Measurements from ENCODE around the gene CISD3. TPM values are rescaled to one million over a fixed set of nuclear protein-coding genes. Genes with fewer than 3 reads are reported as not detected.

The CISD3 gene
- total and polyA plus RNA-seq, 9 donors: 6.4 to 21.2 (median 14.7) TPM

DNA sequence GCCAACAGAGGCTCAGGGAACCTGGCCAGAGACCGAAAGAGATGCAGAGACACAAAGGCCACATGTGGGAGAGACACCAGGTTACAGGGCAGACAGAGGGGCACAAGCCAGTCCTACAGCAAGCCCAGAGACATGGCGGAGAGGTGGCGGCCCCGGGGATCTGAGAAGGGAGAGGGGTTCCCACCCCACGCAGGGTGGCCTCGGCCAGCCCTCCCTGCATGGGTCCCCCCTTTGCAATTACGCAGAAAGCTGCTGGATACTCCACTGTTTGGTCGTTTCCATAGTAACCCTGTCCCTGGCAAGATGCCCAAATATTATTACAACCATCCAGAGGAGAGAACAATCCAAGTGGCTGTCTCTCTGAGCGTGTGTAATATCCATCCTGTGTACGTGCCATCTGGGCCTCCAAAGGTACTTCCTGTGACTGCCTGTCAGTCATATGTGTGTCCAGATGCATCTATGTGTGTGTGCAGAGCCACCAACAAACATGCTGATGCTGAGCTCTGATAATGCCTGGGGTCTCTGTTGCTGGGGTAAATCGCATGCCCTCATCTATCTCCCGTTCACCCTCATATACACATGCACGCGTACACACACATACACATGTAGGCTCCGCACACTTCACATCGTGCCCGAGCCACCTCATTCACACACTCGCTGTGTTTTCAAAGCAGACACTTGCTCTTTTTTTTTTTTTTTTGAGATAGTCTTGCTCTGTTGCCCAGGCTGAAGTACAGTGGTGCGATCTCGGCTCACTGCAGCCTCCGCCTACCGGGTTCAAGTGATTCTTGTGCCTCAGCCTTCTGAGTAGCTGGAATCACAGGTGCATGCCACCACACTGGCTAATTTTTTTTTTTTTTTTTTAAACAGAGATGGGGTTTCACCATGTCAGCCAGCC lies 12.5 kb downstream of the CISD3 start:
- no peaks in the 10 kb centered on the region for H3K27me3 ChIP-seq (ENCODE audit: control insufficient read depth, insufficient read depth, low read length)
- peak overlapping the region; percentile 18 for H3K4me3 ChIP-seq (ENCODE audit: low read length)
- peaks cover 26% of the 10 kb centered on the region for H3K36me3 ChIP-seq (ENCODE audit: control insufficient read depth, insufficient read depth, low read length)
- DNase-seq: peak; percentile 99
- peak overlapping the region; percentile 98 for H3K27ac ChIP-seq (ENCODE audit: low read length)
- H3K4me1 ChIP-seq (ENCODE audit: control insufficient read depth, insufficient read depth, low read length): peaks cover 62% of the 10 kb centered on the region
- 11% methylated on average over 14 of the region's 22 CpGs for WGBS (ENCODE audit: insufficient coverage)
- no peaks in the 10 kb centered on the region for H3K9me3 ChIP-seq (replicated peaks; ENCODE audit: control insufficient read depth, low read depth, low read length)

- H3K9me3 ChIP-seq (replicated peaks; ENCODE audit: control insufficient read depth, low read depth, low read length): no peaks in the 10 kb centered on the region
- no peak for DNase-seq
- H3K27ac ChIP-seq (ENCODE audit: low read length): peak overlapping the region; percentile 98
- WGBS (ENCODE audit: insufficient coverage): no CpG with 5 or more reads among the region's 4 CpGs
- peaks cover 16% of the 10 kb centered on the region for H3K36me3 ChIP-seq (ENCODE audit: control insufficient read depth, insufficient read depth, low read length)
- peaks cover 3% of the 10 kb centered on the region for H3K27me3 ChIP-seq (ENCODE audit: control insufficient read depth, insufficient read depth, low read length)
- H3K4me3 ChIP-seq (ENCODE audit: low read length): no peak overlapping the region
- H3K4me1 ChIP-seq (ENCODE audit: control insufficient read depth, insufficient read depth, low read length): peaks cover 65% of the 10 kb centered on the region
These were observed 13.5 kb downstream of the CISD3 start for GRCh38 chr17:38743556-38744171.

- WGBS (ENCODE audit: insufficient coverage): no CpG with 5 or more reads among the region's 4 CpGs
- no peak overlapping the region for H3K4me3 ChIP-seq (ENCODE audit: low read length)
- H3K4me1 ChIP-seq (ENCODE audit: control insufficient read depth, insufficient read depth, low read length): peaks cover 77% of the 10 kb centered on the region
- H3K36me3 ChIP-seq (ENCODE audit: control insufficient read depth, insufficient read depth, low read length): peaks cover 2% of the 10 kb centered on the region
- no peak overlapping the region for H3K27ac ChIP-seq (ENCODE audit: low read length)
- H3K27me3 ChIP-seq (ENCODE audit: control insufficient read depth, insufficient read depth, low read length): peaks cover 7% of the 10 kb centered on the region
- DNase-seq: peak; percentile 39
- H3K9me3 ChIP-seq (replicated peaks; ENCODE audit: control insufficient read depth, low read depth, low read length): no peaks in the 10 kb centered on the region
These were observed 15.4 kb downstream of the CISD3 start for GRCh38 chr17:38745545-38745944.

GRCh38 chr17:38746004-38746848 lies 16.1 kb downstream of the CISD3 start:
- DNase-seq: peak; percentile 50
- WGBS (ENCODE audit: insufficient coverage): 20% methylated on average over 6 of the region's 8 CpGs
- peak overlapping the region; percentile 80 for H3K4me3 ChIP-seq (ENCODE audit: low read length)
- H3K27me3 ChIP-seq (ENCODE audit: control insufficient read depth, insufficient read depth, low read length): peaks cover 10% of the 10 kb centered on the region
- H3K27ac ChIP-seq (ENCODE audit: low read length): peak overlapping the region; percentile 60
- H3K36me3 ChIP-seq (ENCODE audit: control insufficient read depth, insufficient read depth, low read length): no peaks in the 10 kb centered on the region
- peaks cover 77% of the 10 kb centered on the region for H3K4me1 ChIP-seq (ENCODE audit: control insufficient read depth, insufficient read depth, low read length)
- H3K9me3 ChIP-seq (replicated peaks; ENCODE audit: control insufficient read depth, low read depth, low read length): no peaks in the 10 kb centered on the region

GRCh38 chr17:38746849-38747462 lies 16.8 kb downstream of the CISD3 start:
- Histone ChIP-seq H3K4me3 (ENCODE audit: low read length) (peak overlapping the region; percentile 80), H3K9me3 (replicated peaks; ENCODE audit: control insufficient read depth, low read depth, low read length) (no peaks in the 10 kb centered on the region), H3K27ac (ENCODE audit: low read length) (peak overlapping the region; percentile 60), H3K4me1 (ENCODE audit: control insufficient read depth, insufficient read depth, low read length) (peaks cover 74% of the 10 kb centered on the region), H3K27me3 (ENCODE audit: control insufficient read depth, insufficient read depth, low read length) (peaks cover 10% of the 10 kb centered on the region), H3K36me3 (ENCODE audit: control insufficient read depth, insufficient read depth, low read length) (no peaks in the 10 kb centered on the region)
- peak; percentile 41 for DNase-seq
- 0% methylated on average over 1 of the region's 21 CpGs for WGBS (ENCODE audit: insufficient coverage)

GRCh38 chr17:38747463-38748148 lies 17.5 kb downstream of the CISD3 start:
- no peaks in the 10 kb centered on the region for H3K36me3 ChIP-seq (ENCODE audit: control insufficient read depth, insufficient read depth, low read length)
- whole genome bisulfite sequencing (ENCODE audit: insufficient coverage): under 1% methylated on average over 46 of the region's 64 CpGs
- peaks cover 10% of the 10 kb centered on the region for H3K27me3 ChIP-seq (ENCODE audit: control insufficient read depth, insufficient read depth, low read length)
- peak; percentile 82 for DNase-seq
- peak overlapping the region; percentile 80 for H3K4me3 ChIP-seq (ENCODE audit: low read length)
- H3K4me1 ChIP-seq (ENCODE audit: control insufficient read depth, insufficient read depth, low read length): peaks cover 70% of the 10 kb centered on the region
- no peaks in the 10 kb centered on the region for H3K9me3 ChIP-seq (replicated peaks; ENCODE audit: control insufficient read depth, low read depth, low read length)
- H3K27ac ChIP-seq (ENCODE audit: low read length): peak overlapping the region; percentile 90

GRCh38 chr17:38748149-38748891 lies 18.2 kb downstream of the CISD3 start, which contains the start of gene PCGF2:
PCGF2 (minus strand) TSS chr17:38748336; CDS start chr17:38740402, 7,934 bp downstream.
- Histone ChIP-seq H3K36me3 (ENCODE audit: control insufficient read depth, insufficient read depth, low read length) (no peaks in the 10 kb centered on the region), H3K9me3 (replicated peaks; ENCODE audit: control insufficient read depth, low read depth, low read length) (no peaks in the 10 kb centered on the region), H3K4me3 (ENCODE audit: low read length) (peak within 1 kb of the TSS; percentile 80), H3K27ac (ENCODE audit: low read length) (peak within 1 kb of the TSS; percentile 93), H3K27me3 (ENCODE audit: control insufficient read depth, insufficient read depth, low read length) (peaks cover 10% of the 10 kb centered on the region), H3K4me1 (ENCODE audit: control insufficient read depth, insufficient read depth, low read length) (peaks cover 67% of the 10 kb centered on the region)
- DNase-seq: peak; percentile 97
- WGBS (ENCODE audit: insufficient coverage): 0% methylated on average over 1 of the region's 47 CpGs

DNA sequence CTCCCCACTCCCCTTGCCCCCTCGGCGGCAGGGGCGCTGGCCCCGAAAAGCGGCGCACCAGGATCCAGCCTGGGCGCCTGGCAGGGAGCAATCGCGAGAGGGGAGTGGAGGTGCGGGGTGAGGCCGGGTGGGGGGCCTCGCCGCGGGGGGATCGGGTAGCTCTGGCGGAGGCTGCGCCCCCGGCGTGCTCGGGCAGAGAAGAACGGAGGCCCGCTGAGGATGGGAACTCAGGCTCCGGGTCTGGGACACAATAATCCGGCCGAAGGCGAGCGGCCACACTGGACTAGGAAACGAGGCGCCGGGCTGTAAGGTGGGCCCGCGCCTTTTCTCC lies 18.7 kb downstream of the CISD3 start:
- peaks cover 2% of the 10 kb centered on the region for H3K36me3 ChIP-seq (ENCODE audit: control insufficient read depth, insufficient read depth, low read length)
- peak overlapping the region; percentile 67 for H3K4me3 ChIP-seq (ENCODE audit: low read length)
- DNase-seq: no peak
- H3K4me1 ChIP-seq (ENCODE audit: control insufficient read depth, insufficient read depth, low read length): peaks cover 65% of the 10 kb centered on the region
- peak overlapping the region; percentile 93 for H3K27ac ChIP-seq (ENCODE audit: low read length)
- H3K27me3 ChIP-seq (ENCODE audit: control insufficient read depth, insufficient read depth, low read length): peaks cover 10% of the 10 kb centered on the region
- H3K9me3 ChIP-seq (replicated peaks; ENCODE audit: control insufficient read depth, low read depth, low read length): no peaks in the 10 kb centered on the region
- under 1% methylated on average over 30 of the region's 32 CpGs for WGBS (ENCODE audit: insufficient coverage)

Data from muscle of leg (tissue), 11 donors.